ENCODE measurements around the gene CABYR.

CABYR gene

DNA sequence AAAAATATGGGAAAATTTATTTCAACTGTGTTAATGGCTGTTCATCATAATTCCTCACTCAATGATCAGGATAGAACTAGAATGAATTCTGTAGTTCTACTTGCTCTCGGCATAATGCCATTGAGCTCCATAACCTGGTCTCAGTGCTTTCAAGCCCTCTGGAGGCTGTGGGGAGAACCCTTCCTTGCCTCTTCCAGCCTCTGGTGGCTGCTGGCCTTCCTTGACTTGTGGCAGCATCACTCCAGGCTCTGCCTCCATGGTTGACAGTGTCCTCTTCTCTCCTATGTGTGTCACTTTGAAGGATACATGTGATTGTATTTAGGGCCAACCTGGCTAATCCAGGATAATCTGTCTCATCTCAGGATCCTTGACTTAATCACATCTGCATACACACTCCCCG lies 26.9 kb upstream of the CABYR start:
- H3K27ac ChIP-seq, result no peak overlapping the region
- H3K36me3 ChIP-seq, result peaks cover 63% of the 10 kb centered on the region
- H3K4me1 ChIP-seq, result peaks cover 18% of the 10 kb centered on the region

DNA sequence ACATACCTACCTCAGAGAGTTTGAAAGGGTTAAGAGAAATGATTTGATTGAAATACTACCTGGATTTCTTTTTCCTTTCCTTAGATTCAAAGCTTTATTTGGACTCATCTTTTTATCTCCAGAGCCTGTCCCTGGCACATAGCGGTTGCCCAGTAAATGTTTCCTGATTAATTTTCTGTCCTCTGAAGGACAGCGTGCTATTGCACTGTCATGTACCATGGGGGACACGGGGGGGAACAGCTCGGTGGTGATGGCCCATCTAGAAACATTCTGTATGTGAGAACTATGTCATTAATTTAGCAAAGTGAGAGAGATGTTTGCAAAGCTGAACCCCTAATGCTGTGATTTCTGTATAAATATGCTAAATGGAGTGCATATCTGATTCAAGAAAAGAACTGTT lies 26.4 kb upstream of the CABYR start:
- H3K9ac ChIP-seq, result no peak overlapping the region
- H3K9me3 ChIP-seq, result no peaks in the 10 kb centered on the region
- no peak overlapping the region for H3K4me2 ChIP-seq
- H3K4me3 ChIP-seq, result no peak overlapping the region
- no peak for TF ChIP-seq Cebpa-rat (IDR thresholded peaks at IDR 0.05)
- peaks cover 60% of the 10 kb centered on the region for H3K36me3 ChIP-seq
- H4K20me1 ChIP-seq, result peaks cover 13% of the 10 kb centered on the region; the same call in 1 of the 2 replicates
- no peak overlapping the region for H3K27ac ChIP-seq
- no peaks in the 10 kb centered on the region for H3K27me3 ChIP-seq
- peaks cover 18% of the 10 kb centered on the region for H3K4me1 ChIP-seq

More for the DNA sequence above, 26.9 kb upstream of the CABYR start:
- Histone ChIP-seq H4K20me1 (peaks cover 13% of the 10 kb centered on the region; the same call in 1 of the 2 replicates), H3K4me2 (no peak overlapping the region), H3K9me3 (no peaks in the 10 kb centered on the region), H3K4me3 (no peak overlapping the region), H3K27me3 (no peaks in the 10 kb centered on the region), H3K9ac (no peak overlapping the region)
- TF ChIP-seq Cebpa-rat (IDR thresholded peaks at IDR 0.05), result no peak

DNA sequence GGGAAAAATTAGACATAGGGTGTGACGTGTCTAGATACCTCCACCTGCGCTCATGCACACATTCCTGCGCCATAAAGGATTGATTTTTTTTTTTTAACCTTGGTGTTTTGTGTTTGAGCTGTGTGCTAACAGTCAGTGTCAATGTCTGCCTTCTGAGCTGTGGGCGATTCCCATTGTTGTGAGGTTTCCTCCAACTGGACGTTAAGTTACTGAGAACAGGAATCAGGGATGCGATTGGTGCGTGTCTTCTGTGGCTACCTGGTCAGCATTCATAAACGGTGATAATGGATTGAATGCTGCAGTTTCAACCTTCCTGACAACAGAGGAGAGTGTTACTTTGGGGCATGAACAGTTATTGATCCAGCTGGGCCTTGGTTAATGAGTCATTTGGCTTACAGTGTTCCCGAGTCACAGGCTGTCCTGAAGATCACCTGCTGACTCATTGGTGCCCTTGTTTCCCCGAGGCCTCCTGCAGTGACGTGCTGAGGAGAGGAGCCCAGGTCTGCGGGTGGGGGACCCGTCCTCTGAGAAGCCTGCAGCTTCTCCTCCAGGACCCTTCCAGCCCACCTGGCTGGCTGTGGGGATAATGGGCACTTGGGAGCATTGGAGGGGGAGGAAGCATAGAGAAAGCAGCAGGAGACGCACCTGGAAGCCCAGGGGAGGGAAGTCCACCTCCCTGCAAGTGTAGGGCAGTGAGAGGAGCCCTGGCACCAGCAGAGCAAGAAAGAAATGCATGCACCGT lies 25.8 kb upstream of the CABYR start:
- no peak overlapping the region for H3K27ac ChIP-seq
- H3K4me1 ChIP-seq, result peaks cover 18% of the 10 kb centered on the region
- no peak overlapping the region for H3K4me2 ChIP-seq
- H3K4me3 ChIP-seq, result no peak overlapping the region
- peaks cover 13% of the 10 kb centered on the region; the same call in 1 of the 2 replicates for H4K20me1 ChIP-seq
- no peak for TF ChIP-seq Cebpa-rat (IDR thresholded peaks at IDR 0.05)
- peaks cover 61% of the 10 kb centered on the region for H3K36me3 ChIP-seq
- no peak overlapping the region for H3K9ac ChIP-seq
- no peaks in the 10 kb centered on the region for H3K9me3 ChIP-seq
- H3K27me3 ChIP-seq, result no peaks in the 10 kb centered on the region

DNA sequence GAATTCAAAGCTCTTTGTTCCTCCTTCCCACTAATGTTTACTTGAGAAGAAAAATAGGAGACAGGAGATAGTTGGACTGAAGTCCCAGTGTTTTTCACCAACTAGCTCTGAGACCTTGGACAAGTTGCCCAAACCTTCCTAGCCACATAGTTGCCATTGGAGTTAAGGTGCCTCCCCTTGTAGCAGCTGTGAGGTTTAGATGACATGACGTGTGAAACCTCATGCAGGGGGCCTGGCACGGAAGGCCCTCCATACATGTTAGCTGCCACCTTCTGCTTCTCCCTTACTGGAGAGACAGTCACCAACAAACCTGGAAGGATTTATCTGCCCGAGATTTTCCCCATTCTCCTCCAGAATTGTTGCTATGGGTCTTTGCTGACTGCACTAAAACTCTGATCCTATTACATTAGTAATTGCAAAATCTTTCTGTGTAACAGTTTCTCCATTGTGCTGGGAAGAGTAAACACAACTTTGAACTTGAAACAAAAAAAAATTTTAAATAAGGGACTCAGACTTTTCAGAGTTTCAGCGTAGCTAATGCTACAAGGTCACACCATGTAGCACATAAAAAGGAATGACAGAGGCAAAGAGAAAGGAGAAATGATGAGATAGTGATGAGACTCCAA lies 23.8 kb upstream of the CABYR start:
- TF ChIP-seq Cebpa-rat (IDR thresholded peaks at IDR 0.05), result no peak
- peaks cover 13% of the 10 kb centered on the region; the same call in 1 of the 2 replicates for H4K20me1 ChIP-seq

DNA sequence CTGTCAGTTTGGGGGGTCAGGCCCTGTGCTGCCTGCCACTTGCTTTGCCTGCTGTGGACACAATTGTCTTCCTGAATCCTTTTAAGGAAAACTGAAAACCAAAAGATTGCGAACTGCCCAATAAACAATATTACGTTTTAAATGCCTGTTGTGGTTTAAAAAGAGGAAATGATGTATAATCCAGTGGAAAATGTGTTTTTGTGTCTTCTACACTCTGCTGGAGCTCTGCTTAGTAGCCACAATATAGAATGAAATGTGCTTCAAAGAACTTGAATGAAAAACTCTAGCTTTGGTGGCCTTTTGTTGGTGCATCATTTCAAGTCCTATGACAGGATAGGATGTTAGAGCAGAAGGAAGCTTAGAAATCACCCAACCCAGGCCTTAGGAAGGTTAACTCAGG lies 23.2 kb upstream of the CABYR start:
- no peaks in the 10 kb centered on the region for H3K27me3 ChIP-seq
- no peak overlapping the region for H3K4me3 ChIP-seq
- H3K27ac ChIP-seq, result peak overlapping the region; percentile 25; the same call in 1 of the 2 replicates
- no peaks in the 10 kb centered on the region for H3K9me3 ChIP-seq
- H3K4me1 ChIP-seq, result peaks cover 18% of the 10 kb centered on the region
- 0 out of 2 replicates have a peak overlapping the region, but pooled peaks have one; percentile 0 for H3K9ac ChIP-seq
- peaks cover 13% of the 10 kb centered on the region; the same call in 1 of the 2 replicates for H4K20me1 ChIP-seq
- peaks cover 79% of the 10 kb centered on the region for H3K36me3 ChIP-seq
- peak overlapping the region; percentile 48 for H3K4me2 ChIP-seq
- no peak for TF ChIP-seq Cebpa-rat (IDR thresholded peaks at IDR 0.05)

More for the DNA sequence above, 23.8 kb upstream of the CABYR start:
- Histone ChIP-seq H3K4me2 (peak overlapping the region; percentile 48; the same call in 1 of the 2 replicates), H3K4me3 (no peak overlapping the region), H3K27ac (peak overlapping the region; percentile 2; the same call in 1 of the 2 replicates), H3K9me3 (no peaks in the 10 kb centered on the region), H3K36me3 (peaks cover 73% of the 10 kb centered on the region), H3K4me1 (peaks cover 18% of the 10 kb centered on the region), H3K9ac (no peak overlapping the region), H3K27me3 (no peaks in the 10 kb centered on the region)

DNA sequence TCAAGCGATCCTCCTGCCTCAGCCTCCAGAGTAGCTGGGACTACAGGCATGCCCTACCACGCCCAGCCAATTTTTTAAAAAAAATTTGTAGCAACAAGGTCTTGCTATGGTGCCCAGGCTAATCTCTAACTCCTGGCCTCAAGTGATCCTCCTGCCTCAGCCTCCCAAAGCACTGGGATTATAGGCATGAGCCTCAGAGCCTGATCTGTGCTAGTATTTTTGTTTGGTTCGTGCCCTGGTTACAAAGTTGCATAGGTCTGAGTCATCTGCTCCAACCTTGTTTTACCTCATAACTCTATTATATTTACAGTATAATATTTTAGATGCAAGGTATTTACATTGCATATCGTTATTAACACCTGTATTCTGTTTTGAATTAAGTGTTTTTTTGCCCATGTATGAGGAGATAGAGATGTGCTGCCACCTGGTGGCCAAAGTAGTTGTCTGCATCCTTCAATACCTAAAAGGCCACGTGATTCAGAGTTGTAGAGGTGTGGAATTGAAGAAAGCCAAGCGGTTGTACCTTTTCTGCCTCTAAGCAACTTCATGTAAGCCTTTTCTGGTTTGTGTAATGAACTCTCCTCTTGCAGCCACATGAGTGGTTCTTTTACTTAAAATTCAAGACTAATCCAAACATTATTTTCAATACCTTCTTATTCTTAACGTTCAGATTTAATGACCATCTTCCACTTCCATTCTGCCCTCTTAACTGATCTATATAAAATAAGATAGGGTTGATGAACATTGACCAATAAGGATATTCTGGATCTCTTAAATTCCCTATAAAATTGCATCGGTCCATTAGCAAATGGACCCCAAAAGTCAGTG lies 19.9 kb upstream of the CABYR start:
- H3K9ac ChIP-seq, result no peak overlapping the region
- H3K27me3 ChIP-seq, result no peaks in the 10 kb centered on the region
- no peaks in the 10 kb centered on the region for H4K20me1 ChIP-seq
- H3K27ac ChIP-seq, result no peak overlapping the region
- no peaks in the 10 kb centered on the region for H3K9me3 ChIP-seq
- no peak for TF ChIP-seq Cebpa-rat (IDR thresholded peaks at IDR 0.05)
- H3K36me3 ChIP-seq, result peaks cover 92% of the 10 kb centered on the region
- peaks cover 18% of the 10 kb centered on the region for H3K4me1 ChIP-seq
- H3K4me3 ChIP-seq, result no peak overlapping the region
- H3K4me2 ChIP-seq, result no peak overlapping the region

DNA sequence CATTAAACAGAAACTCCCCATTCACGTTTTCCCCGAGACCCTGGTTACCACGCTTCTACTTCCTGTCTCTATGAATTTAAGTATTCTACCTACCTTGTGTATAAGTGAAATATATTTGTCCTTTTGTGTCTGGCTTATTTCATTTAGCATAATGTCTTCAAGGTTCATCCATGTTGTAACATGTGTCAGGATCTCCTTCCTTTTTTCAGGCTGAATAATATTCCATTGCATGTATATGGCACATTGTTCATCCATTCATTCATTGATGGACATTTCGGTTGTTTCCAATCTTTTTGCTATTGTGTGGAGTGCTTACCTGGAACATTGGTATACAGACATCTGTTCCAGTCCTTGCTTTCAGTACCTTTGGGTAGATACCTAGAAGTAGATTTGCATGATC lies 18.2 kb upstream of the CABYR start:
- Histone ChIP-seq H3K27me3 (no peaks in the 10 kb centered on the region), H3K4me3 (no peak overlapping the region), H3K4me1 (peaks cover 7% of the 10 kb centered on the region), H3K4me2 (no peak overlapping the region), H3K27ac (no peak overlapping the region), H4K20me1 (no peaks in the 10 kb centered on the region), H3K36me3 (peaks cover 93% of the 10 kb centered on the region), H3K9ac (no peak overlapping the region), H3K9me3 (no peaks in the 10 kb centered on the region)
- no peak for TF ChIP-seq Cebpa-rat (IDR thresholded peaks at IDR 0.05)

DNA sequence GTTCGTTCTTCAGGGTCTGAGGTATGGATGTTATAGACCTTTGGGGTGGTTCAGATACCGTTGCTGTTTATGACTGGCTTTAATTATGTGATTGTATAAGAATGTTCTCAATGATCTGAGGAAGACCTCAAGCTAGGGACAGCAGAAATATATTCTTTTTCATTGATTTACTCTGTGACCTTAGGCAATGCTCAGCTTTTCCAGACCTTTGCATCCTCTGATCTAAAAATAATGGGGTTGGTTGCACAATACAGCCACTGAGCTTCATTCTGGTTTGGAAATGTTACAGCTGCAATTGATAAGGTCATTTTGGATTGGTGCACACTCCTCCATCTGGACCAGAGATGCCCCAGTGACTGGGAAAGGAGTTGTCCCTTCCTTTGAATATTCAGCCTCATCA lies 17.2 kb upstream of the CABYR start:
- H3K36me3 ChIP-seq, result peaks cover 92% of the 10 kb centered on the region
- H3K4me1 ChIP-seq, result no peaks in the 10 kb centered on the region
- no peaks in the 10 kb centered on the region for H4K20me1 ChIP-seq
- H3K4me3 ChIP-seq, result no peak overlapping the region
- H3K27me3 ChIP-seq, result no peaks in the 10 kb centered on the region
- H3K9me3 ChIP-seq, result no peaks in the 10 kb centered on the region
- no peak overlapping the region for H3K9ac ChIP-seq
- no peak overlapping the region for H3K4me2 ChIP-seq
- no peak for TF ChIP-seq Cebpa-rat (IDR thresholded peaks at IDR 0.05)
- no peak overlapping the region for H3K27ac ChIP-seq

DNA sequence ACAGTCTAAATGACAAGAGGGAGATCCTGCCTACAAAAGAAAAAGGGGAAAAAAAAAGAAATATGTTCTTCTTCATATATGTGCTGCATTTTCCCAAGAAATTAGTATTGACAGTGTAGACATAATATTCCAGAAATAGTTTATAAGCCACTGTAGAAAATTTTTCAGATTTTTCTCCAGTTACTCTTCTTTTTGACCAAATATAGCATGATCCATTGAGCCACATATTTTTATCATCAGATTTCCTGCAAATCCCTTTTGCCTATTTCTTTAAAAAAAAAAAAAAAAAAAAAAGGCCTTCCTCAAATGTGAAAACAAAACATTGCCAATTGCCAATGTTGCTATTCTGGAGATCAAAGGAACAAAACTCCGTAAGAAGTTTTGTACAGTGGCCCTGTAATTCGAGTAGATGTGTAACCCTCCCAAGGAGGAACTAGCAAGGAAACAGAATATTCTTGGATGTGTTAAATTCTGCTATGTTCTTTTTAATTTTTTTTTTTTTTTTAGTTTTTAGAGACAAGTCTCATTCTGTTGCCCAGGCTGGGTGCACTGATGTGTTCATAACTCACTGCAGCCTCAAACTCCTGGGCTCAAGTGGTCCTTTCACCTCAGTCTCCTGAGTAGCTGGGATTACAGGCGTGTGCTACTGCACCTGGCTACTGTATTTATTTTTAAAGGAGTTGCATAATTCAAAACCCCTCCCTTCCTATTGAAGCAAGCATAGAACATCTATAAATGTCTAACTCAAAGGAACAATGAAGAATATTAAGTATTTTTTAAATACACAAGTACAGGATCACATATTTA lies 12.5 kb upstream of the CABYR start:
- Histone ChIP-seq H3K4me3 (no peak overlapping the region), H3K36me3 (peaks cover 94% of the 10 kb centered on the region), H3K9me3 (no peaks in the 10 kb centered on the region), H3K27me3 (no peaks in the 10 kb centered on the region), H3K9ac (no peak overlapping the region), H3K4me2 (no peak overlapping the region), H3K27ac (no peak overlapping the region), H4K20me1 (no peaks in the 10 kb centered on the region; the same call in 1 of the 2 replicates), H3K4me1 (no peaks in the 10 kb centered on the region)
- TF ChIP-seq Cebpa-rat (IDR thresholded peaks at IDR 0.05), result no peak
